RWPE1 (cell line): ENCODE measurements around the gene USP9X.

Experiments
- CTCF ChIA-PET: fragments of 350-600 bp; sonication (Branson Sonifier 250); formaldehyde crosslinking; extraction: SDS; loops from one replicate; lab custom pipeline; 2021; lab: Yijun Ruan, JAX
- POLR2A ChIA-PET: fragments of 400-600 bp; formaldehyde crosslinking; extraction: SDS; loops from one replicate; lab custom pipeline; 2020; ENCODE audit warnings: antibody characterized with exemption; ENCODE audit not compliant: low non-redundant PET; lab: Yijun Ruan, JAX
- DNase-seq: peaks from one replicate; pipeline ENCODE4 v3.0.0; 2012; ENCODE audit warnings: low spot score
- H3K27ac ChIP-seq: fragments of 450-650 bp; 2 replicates; pipeline ENCODE4 v1.5.1; 2017
- CTCF ChIP-seq: fragments of 450-650 bp; conservative IDR thresholded peaks from 2 replicates; pipeline ENCODE4 v1.5.1; 2017; ENCODE audit warnings: low read depth, mild to moderate bottlenecking

The USP9X gene

GRCh38 chrX:41084893-41085511 lies at the start of gene USP9X:
Gene USP9X (plus strand): TSS chrX:41085445. CDS start chrX:41123629, 38,184 bp downstream.
- peak; percentile 68 for DNase-seq
- CTCF ChIA-PET, result interaction anchor here (0.7 kb wide), 1 partner anchor 282 kb away, joined by 3 read pairs; no protein-coding TSS in a partner anchor
- H3K27ac ChIP-seq, result peak within 1 kb of the TSS; percentile 96
- POLR2A ChIA-PET, result interaction anchor here (0.6 to 3.0 kb wide), 5 partner anchors 19 to 108 kb away, joined by 3 to 14 read pairs (median 3); no protein-coding TSS in a partner anchor
- no peak for TF ChIP-seq CTCF

- no peak overlapping the region for H3K27ac ChIP-seq
- no peak for DNase-seq
- no peak for TF ChIP-seq CTCF
- CTCF ChIA-PET, result interaction anchor here (0.6 kb wide), 1 partner anchor 13 kb away, joined by 3 read pairs; no protein-coding TSS in a partner anchor
- POLR2A ChIA-PET, result no interaction called here
These were observed 49.7 kb upstream of the USP9X start for GRCh38 chrX:41035582-41035981.

GRCh38 chrX:41036668-41037326 lies 48.4 kb upstream of the USP9X start:
- H3K27ac ChIP-seq, result no peak overlapping the region
- no peak for DNase-seq
- TF ChIP-seq CTCF, result no peak
- ChIA-PET POLR2A (no interaction called here), CTCF (interaction anchor here (0.6 kb wide), 1 partner anchor 50 kb away, joined by 3 read pairs; no protein-coding TSS in a partner anchor)

- no peak for TF ChIP-seq CTCF
- H3K27ac ChIP-seq, result no peak overlapping the region
- POLR2A ChIA-PET, result interaction anchor here (0.6 kb wide), 1 partner anchor 33 kb away, joined by 5 read pairs; no protein-coding TSS in a partner anchor
- CTCF ChIA-PET, result no interaction called here
- DNase-seq, result no peak
These were observed 42.0 kb upstream of the USP9X start for GRCh38 chrX:41043196-41043595.

- CTCF ChIA-PET, result no interaction called here
- POLR2A ChIA-PET, result interaction anchor here (0.6 kb wide), 1 partner anchor 34 kb away, joined by 5 read pairs; no protein-coding TSS in a partner anchor
- H3K27ac ChIP-seq, result no peak overlapping the region
- no peak for TF ChIP-seq CTCF
- no peak for DNase-seq
These were observed 41.4 kb upstream of the USP9X start for GRCh38 chrX:41043674-41044345.

- DNase-seq, result no peak
- H3K27ac ChIP-seq, result no peak overlapping the region
- POLR2A ChIA-PET, result no interaction called here
- CTCF ChIA-PET, result no interaction called here
- no peak for TF ChIP-seq CTCF
These were observed 39.2 kb upstream of the USP9X start for GRCh38 chrX:41045960-41046567.
